ELF-1 (cell line): ENCODE measurements around the gene CFAP54.
"Not testable (repeated sequence)": the region's sequence is repeated elsewhere in the genome, so short reads cannot be mapped to it uniquely, and the experiment has no call there.

Source experiments
- DNase-seq: peaks from one replicate; pipeline ENCODE4 v3.0.0-alpha.2; 2016; ENCODE audit warnings: low read depth, low spot score

Gene CFAP54

GRCh38 chr12:96489392-96490056 is at the start of gene CFAP54:
CFAP54 (plus strand) TSS chr12:96489577; CDS start chr12:96489610, 33 bp downstream.
- DNase-seq = peak; percentile 93

DNA sequence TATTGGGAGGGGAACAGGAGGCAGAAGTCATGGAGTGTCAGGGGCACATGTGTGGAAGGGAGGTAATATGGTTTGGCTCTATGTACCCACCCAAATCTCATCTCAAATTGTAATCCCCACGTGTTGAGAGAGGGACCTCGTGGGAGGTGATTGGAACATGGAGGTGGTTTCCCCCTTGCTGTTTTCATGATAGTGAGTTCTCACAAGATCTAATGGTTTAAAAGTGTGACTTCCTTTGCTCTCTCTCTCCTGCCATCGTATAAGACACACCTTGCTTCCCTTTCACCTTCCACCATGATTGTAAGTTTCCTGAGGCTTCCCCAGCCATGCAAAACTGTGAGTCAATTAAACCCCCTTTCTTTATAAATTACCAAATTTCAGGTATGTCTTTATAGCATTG is 47.6 kb upstream of the CFAP54 start:
- no peak for DNase-seq

DNA sequence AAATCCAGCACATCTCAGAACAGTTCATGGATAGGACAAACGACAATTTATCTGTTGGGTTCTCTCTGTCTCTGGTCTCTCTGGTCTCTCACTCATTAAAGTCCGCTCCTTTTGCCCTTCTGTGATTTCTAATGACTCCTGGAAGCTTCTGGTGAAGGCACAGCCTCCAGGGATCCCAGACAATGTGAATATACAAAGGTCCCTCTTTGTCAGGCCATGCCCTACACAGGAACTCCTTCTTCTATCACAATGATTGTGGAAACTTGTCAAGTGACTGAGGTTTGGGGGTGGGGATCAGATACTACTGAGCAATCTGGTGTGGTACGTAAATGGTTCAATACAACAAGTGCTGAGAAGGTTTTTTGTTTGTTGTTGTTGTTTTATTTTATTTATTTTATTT is 46.5 kb upstream of the CFAP54 start:
- DNase-seq = no peak

- DNase-seq = no peak
Observed at GRCh38 chr12:96444399-96444798, 45.0 kb upstream of the CFAP54 start.

GRCh38 chr12:96445691-96446583 is 43.4 kb upstream of the CFAP54 start:
- no peak for DNase-seq

DNA sequence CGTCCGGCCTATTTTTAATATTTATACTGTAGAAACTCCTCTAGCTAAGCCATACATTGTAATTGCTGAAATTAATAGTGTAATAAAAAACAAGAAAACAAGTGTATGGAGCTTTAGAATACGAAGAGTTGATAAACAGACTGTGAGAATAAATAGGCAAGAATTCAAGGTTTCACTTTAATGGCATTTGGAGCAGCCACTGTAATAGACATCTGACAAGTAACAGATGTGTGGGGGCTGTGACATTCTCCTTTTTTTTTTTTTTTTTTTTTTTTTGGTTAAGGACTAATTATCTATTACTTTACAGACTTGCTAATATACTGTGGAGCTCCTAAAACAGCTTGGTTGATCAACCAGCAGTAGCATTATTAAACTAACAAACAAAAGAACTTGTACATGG is 42.1 kb upstream of the CFAP54 start:
- DNase-seq = no peak

DNA sequence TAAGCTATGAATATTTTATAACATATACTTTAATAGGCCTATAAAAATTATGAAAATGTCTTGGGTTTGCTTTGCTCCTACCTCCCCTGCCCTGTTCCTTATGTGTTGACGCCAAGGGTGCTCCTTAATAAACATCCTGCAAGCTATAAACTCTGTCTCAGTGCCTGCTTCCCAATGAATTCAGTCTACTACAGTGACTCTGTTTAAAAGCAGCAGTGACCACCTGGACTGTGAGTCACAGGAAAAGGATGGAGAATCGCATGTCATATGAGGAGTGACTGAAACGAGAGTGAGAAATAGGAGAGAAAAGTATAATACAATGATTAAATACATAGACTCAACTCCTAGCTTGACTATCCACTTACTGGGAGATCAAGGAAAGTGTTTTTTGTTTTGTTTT is 41.1 kb upstream of the CFAP54 start:
- DNase-seq = no peak

GRCh38 chr12:96452261-96452922 is 37.0 kb upstream of the CFAP54 start:
- DNase-seq = no peak

GRCh38 chr12:96454396-96454795 is 35.0 kb upstream of the CFAP54 start:
- DNase-seq = no peak

- DNase-seq = no peak
Observed at GRCh38 chr12:96456265-96456974, 33.0 kb upstream of the CFAP54 start.

DNA sequence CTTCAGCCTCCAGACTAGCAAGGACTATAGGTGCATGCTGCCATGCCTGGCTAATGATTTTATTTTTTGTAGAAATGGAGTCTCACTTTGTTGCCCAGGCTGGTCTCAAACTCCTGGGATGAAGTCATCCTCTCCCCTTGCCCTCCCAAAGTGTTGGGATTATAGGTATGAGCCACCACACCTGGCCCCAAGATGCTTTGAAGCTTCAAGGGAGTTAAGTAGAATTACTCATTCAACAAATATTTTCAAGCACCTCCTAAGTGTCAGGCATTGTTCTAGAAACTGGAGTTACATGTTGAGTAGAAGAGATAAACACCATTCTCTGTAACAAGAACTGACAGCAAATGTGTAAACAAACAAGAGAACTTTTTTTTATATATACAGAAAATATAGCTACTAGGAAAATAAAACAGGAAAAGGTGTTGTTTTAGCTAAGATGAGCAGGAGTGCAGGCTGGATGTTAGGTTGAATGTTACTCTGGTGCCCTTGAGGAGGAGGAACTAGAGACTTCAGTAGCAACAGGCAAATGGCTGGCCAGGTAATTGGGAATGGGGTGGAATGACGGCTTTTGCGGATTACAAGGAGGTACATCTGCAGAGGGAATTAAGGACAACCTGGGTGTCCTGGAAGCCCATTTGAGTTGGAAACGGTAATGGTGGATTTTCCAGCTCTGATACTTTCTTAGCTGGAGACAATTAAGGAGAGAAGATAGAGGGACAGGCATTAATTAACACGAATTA is 32.0 kb upstream of the CFAP54 start:
- DNase-seq = peak; percentile 8

- DNase-seq = not testable (repeated sequence)
Observed at GRCh38 chr12:96459281-96459680, 30.1 kb upstream of the CFAP54 start.

DNA sequence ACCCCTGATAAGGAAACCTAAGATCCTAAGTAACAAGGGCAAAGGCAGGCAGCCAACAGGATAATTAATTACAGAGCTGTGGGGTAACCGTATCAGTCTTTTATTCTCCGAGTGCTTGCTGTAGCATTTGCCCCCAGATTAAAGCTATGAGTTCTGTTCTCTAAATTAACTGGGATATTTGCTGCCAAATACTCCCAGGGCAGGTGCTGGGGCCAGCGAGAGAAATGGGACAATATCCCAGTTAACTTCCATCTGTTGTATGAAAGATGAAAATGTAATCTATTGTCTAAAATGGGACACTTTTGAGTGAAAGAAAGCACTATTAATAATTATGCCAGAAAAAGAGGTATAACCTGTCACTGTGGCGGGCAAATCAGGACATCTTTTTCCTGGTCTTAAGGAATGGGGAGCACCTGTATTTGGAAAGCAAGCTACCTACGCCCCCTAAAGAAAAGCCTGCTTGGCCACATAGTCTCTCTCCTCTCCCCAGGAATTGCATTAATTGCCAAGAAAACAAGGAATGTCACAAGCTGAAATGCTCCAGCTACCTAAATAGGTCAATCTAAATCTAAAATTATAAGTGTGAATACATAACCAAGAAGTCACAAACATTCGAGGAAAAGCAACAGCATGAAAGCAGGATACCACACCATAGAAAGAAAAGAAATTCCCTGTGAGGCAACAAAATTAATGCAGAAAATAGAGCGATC is 26.7 kb upstream of the CFAP54 start:
- DNase-seq = no peak

GRCh38 chr12:96465896-96466295 is 23.5 kb upstream of the CFAP54 start:
- no peak for DNase-seq

DNA sequence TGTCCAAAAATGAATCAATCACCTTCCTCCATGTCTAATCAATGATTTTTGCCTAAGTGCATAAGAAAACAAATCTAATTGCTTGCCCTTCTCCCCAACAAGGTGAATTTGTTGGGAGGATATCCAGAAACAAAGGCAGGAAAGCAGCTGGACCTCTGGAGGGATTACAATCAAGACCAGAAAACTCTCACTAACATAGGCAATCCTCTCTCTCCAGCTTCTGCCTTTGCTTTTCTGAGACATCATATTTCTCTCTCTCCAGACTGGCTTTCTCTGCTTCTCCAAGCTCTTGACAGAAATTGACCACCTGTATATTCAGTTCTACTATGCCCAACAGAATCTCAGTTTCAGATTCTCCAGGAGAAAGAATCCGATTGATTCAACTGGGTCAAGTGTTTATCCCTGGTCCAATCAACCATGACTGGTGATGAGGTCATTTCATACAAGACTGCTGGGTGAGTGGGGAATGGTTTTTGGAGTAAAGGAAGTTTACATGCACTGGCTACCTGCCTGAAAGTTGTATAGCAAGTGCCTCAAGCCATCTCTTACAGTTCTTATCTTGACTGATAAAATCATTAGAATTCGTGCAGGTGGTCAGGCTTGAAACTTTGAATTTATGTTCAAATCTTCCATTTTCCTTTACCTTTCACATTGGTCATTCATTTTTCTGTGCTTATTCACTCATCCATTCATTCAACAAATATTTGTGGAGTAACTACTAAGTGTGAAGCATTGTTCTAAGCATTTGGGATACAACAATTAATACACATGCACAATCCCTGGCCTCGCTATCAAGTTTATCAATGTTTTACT is 22.2 kb upstream of the CFAP54 start:
- no peak for DNase-seq

DNA sequence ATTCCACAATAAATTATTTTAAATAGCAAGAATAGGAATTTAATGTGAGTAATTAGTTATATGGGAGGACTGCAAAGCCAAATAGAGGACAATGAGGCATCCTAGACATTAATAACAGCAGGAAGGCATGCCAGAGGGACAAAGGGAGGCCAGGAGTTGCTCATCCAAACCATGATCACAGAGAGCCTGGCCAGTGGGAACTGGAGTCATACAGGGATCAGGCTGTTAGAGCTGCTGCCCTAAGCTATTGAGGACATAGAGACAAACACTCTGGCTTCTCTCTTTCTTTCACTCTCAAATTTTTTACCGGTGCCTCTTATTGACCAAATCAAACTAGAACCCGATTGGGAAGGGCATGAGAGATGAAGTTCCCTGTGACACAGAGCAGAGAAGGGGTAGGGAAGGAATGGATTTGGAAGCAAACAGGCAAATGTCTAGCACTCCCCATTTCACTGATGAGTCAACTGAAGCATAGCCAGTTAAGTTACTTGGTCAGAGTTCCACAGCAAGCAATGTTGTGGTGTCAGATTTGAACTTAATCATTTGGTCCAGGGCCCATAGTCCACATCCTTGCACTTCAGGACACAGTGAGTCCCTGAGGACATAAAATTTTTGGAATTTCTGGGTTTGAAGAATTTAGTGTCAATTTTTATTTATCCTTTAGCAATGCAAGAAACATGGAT is 17.9 kb upstream of the CFAP54 start:
- DNase-seq = no peak

DNA sequence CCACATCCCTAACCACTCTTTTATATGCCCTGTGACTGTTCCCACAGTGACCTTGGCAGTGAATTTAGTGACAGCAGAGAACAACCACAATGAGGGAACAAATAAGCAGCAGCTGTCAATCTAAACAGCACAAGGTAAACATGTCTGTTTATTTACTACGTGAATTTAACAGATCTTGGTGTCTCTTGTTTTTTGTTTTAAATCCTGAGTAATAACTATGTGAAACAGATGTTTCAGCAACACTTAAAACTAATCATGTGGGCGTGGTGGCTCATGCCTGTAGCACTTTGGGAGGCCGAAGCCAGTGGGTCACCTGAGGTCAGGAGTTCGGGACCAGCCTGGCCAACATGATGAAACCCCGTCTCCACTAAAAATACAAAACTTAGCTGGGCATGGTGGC is 17.0 kb upstream of the CFAP54 start:
- no peak for DNase-seq

DNA sequence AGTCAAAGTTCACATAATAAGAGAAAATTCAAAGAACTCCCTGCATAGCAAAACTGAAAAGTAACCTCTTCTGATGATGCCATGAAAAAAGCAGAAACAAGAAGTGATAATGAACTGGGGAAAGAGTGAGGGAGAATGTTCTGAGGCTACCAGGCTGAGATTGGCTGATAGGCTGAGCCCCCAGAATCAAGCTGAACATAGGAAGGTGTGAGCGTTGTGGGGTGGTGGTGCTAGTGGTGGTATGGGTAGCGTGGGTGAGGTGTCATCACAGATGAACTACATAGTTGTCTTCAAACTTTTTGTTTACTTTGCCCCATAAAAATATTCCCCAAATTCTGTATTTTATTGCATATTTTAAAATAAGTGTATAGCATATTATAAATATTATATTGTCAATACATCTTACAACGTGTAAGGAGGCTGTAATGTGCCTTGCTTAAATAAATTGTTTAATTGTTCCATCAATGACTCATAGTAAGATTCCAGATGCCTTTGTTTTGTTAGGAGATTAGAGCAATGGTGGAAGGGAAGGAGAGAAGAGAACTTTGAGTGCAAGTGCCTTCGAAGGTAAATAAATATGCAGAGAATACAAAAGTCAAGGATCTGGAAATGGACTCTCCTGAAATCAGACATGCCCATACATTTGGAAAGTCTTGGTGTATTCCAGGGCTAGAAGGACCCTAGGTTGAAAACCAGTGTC is 15.8 kb upstream of the CFAP54 start:
- no peak for DNase-seq
